Islet precursor cell (in vitro differentiated cells): ENCODE measurements around the gene KIF17.

ENCODE experiments used
- DNase-seq: peaks from one replicate; pipeline ENCODE4 v3.0.0-alpha.2; 2018

The KIF17 gene

DNA sequence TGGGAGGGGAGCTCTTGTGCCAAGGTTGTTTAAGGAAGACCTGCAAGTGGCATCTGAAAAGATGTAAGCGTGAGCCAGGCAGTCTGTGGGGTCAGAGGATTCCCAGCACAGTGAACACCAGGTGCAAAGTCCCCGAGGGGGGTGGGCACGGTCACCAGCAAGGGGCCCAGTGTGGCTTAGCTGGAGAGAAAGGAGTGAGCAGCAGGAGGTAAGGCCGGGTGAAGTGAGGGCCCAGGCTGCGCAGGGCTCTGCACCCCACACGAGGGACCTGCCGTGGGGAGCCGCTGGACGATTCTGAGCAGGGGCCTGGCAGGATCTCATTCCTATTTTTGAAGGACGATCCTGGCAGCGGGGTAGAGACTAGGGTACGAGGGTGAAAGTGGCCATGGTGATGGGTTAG is 60.8 kb downstream of the KIF17 start:
- no peak for DNase-seq

GRCh38 chr1:20654104-20654690 is 63.6 kb downstream of the KIF17 start:
- DNase-seq: no peak

DNA sequence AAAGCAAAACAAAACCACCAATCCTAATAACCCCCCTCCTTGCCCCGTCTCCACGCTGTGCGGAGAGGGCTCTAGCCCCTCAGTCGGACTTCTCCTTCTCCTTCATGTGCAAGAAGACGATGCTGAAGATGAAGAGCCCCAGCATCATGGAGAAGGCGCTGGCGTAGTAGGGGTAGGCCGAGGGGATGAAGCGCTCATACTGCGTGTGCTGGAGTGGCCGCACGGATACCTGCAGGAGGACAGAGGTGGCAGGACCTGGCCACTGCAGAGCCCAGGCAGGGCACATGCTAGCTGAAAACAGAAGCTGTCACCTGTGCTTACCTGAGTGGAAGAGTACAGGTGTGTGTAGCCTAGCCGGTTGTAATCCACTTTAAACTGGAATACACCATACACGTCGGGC is 65.5 kb downstream of the KIF17 start:
- DNase-seq: no peak

GRCh38 chr1:20648946-20649345 is 68.9 kb downstream of the KIF17 start:
- DNase-seq: no peak

GRCh38 chr1:20648438-20648837 is 69.4 kb downstream of the KIF17 start:
- DNase-seq: no peak

DNA sequence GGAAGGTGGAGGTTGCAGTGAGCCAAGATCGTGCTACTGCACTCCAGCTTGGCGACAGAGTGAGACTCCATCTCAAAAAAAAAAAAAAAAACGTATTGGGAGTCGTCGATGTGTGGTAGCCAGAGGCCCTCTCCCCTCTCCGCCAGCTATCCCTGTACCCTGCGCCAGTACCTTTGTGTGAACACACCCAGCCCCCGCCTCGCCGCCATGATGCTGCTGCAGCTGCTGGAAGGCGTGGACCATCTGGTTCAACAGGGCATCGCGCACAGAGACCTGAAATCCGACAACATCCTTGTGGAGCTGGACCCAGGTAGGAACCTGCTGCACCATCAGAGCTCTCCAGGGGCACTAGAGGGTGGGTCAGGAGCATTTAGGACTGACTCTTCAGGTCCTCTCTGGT is 72.4 kb downstream of the KIF17 start:
- DNase-seq: no peak

DNA sequence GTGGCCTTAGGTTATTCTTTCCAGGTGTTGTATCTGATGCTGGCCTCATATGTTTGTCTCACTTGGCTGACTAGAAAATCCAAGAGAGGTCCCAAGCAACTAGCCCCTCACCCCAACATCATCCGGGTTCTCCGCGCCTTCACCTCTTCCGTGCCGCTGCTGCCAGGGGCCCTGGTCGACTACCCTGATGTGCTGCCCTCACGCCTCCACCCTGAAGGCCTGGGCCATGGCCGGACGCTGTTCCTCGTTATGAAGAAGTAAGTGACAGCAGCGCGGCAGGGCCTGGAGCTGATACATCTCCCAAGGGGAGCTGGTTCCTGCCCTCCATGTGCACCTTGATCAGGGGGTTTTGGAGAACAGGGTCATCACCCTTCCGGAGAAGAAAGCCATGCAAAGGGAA is 73.4 kb downstream of the KIF17 start:
- DNase-seq: no peak

- DNase-seq: no peak
Observed at GRCh38 chr1:20643080-20643479, 74.7 kb downstream of the KIF17 start.

- no peak for DNase-seq
Observed at GRCh38 chr1:20641975-20642374, 75.8 kb downstream of the KIF17 start.

DNA sequence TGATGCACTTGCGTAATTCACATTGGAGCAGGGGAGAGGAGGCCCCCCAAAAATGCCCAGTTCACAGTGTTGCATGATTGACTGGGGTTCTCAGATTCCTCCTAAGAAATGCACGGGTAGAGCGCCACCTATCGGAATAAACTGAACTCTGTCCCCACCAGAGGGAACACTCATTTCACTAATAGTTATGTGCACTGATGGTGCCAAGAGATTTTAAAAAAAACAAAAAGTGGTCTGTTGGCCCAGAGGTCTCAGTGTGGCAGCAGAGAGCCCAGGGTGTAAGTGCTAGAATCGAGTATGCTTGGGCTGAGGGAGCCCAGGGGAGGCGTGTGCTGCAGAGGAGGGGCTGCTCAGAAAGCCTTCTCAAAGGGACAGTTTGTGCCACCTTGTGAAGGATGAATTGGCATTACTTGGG is 77.6 kb downstream of the KIF17 start:
- no peak for DNase-seq

DNA sequence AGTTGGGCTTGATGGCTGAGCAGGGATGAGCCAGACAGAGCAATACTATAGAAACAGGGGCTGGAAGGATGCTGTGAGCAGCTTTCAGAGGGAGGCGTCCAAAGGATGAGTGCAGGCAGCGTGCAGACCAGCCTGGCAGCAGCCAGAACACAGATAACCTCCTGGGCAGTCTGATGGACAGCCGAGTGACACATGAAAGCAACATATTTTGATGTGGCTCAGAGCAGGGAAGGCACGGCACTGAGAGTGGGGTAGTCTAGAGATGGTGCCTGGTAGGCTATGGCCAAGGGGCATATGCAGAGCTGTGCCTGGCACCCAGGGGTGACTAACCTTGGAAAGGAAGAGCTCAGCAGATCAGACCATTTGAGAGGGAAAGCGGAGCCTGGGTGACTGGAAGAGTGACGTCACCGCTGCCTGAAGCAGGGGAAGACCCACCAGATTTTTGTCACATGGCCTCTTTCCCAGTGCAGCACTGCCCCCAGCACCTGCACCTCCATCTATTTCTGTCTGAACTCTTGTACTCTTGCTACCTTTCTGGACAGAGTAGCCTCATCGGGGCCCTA is 80.9 kb downstream of the KIF17 start:
- no peak for DNase-seq

- peak; percentile 80 for DNase-seq
Observed at GRCh38 chr1:20634594-20635084, 83.2 kb downstream of the KIF17 start.

DNA sequence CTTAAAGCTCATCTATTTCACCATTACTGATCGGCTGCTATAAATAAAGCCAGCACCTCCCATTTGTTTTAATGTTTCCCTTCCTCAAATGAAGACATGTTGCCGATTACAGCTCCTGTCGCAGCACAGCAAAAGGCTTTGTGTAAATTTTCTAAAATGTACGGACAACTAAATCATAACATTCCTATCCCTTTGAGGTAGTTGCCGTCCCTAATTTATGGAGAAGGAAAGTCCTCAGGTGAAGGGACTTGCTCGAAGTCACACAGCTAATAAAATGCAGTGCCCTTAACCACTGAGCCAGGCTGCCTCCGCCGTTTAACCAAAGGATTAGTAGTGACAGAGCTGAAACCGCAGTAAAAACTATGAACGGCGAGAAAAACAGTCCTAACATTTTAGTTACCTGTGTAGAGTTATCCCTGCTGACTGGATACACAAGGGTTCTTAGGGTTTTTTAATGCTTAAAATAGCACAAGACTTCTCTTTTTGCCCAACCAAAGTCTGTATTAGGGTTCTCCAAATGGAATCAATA is 83.7 kb downstream of the KIF17 start:
- no peak for DNase-seq

DNA sequence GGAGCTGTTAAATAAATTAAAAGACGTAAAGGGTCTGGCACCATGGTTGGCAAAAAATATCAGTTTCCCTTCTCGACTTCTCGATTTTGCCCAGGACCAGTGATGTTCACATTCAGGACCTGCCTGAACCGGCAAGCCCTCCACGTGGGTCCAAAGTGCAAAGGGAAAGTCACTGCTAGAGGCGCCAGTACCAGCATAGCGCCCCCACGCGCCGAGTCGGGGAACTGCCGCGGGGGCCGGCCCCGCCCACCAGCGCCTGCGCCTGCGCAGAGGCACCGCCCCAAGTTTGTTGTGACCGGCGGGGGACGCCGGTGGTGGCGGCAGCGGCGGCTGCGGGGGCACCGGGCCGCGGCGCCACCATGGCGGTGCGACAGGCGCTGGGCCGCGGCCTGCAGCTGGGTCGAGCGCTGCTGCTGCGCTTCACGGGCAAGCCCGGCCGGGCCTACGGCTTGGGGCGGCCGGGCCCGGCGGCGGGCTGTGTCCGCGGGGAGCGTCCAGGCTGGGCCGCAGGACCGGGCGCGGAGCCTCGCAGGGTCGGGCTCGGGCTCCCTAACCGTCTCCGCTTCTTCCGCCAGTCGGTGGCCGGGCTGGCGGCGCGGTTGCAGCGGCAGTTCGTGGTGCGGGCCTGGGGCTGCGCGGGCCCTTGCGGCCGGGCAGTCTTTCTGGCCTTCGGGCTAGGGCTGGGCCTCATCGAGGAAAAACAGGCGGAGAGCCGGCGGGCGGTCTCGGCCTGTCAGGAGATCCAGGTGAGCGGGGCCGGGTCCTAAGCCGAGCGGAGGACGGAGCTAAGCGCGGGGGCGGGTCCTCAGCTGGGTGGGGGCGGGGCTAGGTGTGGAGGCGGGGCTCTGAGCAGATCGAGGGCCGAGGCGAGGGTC is 84.4 kb downstream of the KIF17 start, which contains the start of gene PINK1:
TSS of gene PINK1 (plus strand) at position 269 of the 875 bp plus-strand sequence. CDS start at position 360, 91 bp downstream.
- DNase-seq: peak; percentile 94

- DNase-seq: no peak
Observed at GRCh38 chr1:20632386-20632785, 85.4 kb downstream of the KIF17 start.

DNA sequence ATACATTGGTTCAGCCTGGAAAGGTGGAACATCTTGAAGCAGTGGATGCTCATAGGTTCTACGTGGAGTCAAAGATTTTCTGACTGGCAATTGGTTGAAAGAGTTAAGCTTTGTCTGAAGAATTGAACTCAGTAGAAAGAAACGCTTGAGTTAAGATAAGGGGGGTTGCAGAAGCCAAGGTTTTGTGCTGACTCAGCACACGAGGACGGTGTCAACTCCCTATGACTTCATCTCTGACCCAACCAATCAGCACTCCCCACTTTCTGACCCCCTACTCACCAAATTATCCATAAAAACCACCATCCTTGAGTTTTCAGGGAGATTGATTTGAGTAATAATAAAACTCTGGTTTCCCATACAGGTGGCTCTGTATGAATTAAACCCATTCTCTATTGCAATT is 87.1 kb downstream of the KIF17 start:
- DNase-seq: no peak

DNA sequence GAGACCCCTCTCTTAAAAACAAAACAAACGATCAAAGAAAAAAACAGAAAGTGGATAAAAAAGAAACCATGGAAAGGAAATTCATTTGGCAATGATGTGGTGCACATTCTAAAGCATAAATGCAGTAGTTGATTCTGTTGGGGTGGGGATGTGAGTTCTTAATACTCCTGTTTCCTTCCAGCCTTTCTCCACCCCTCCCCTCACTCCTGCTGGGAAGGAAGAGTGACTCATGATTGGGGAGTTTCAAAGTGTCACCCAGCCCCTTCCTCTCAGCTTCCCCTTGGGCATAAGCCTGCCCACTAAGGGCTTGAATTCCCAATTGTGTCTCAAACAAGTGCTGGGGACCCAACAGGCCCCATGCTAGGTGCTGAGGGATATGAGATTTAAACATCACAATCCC is 91.3 kb downstream of the KIF17 start:
- DNase-seq: no peak

- DNase-seq: no peak
Observed at GRCh38 chr1:20626098-20626427, 91.7 kb downstream of the KIF17 start.

GRCh38 chr1:20625176-20626097 is 92.4 kb downstream of the KIF17 start:
- no peak for DNase-seq

GRCh38 chr1:20624709-20625108 is 93.1 kb downstream of the KIF17 start:
- no peak for DNase-seq

DNA sequence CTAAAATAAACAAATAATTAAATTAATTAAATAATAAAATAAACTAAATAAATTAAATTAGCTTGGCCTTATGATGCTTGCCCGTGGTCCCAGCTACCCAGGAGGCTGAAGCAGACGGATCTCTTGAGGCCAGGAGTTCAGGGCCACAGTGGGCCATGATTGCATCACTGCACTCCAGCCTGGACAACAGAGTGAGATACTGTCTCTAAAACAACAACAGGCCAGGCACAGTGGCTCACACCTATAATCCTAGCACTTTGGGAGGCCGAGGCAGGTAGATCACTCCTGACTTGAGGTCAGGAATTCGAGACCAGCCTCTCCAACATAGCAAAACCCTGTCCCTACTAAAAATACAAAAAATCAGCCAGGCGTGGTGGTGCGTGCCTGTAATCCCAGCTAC is 96.8 kb downstream of the KIF17 start:
- no peak for DNase-seq

DNA sequence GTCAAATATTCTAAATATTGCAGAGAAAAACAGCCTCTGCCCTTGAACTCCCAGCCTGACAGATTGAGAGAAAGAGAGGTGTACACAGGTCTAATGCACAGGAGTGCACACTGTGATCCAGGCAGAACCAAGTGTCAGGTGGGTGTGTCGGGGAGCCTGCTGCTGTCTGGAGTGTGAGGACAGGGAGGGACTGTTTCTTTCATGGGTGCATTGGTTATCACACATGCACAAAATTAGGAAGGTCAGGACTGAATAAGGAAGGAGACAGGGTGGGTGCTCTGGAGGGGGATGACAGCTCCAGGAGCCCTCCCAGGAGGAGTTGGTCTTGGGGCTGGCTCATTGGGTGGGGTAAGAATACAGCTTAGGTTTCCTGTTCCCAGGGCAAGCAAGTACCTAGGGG is 97.8 kb downstream of the KIF17 start:
- DNase-seq: no peak

GRCh38 chr1:20618550-20618949 is 99.3 kb downstream of the KIF17 start:
- no peak for DNase-seq
